M059J (cell line): Measurements from ENCODE around the gene LAMA3. TPM values are rescaled to one million over a fixed set of nuclear protein-coding genes. Genes with fewer than 3 reads are reported as not detected.

Source experiments
- DNase-seq: peaks from one replicate; pipeline ENCODE4 v3.0.0-alpha.2; 2012; ENCODE audit warnings: low read depth
- total RNA-seq: library from RNA; depleted of rRNA; stranded (reverse); fragments of >200 nt; shearing (Covaris generic); gene quantifications from 2 replicates; pipeline ENCODE4 v1.2.3, GENCODE V29; 2014

Gene LAMA3
- total RNA-seq, 1 experiment from 2014 or later, result 1.8 TPM

- DNase-seq, result no peak
Measured at GRCh38 chr18:23938901-23939341, 249.7 kb downstream of the LAMA3 start.

GRCh38 chr18:23939366-23939765, 250.1 kb downstream of the LAMA3 start:
- no peak for DNase-seq

- no peak for DNase-seq
Measured at GRCh38 chr18:23939896-23940295, 250.6 kb downstream of the LAMA3 start.

- DNase-seq, result no peak
Measured at GRCh38 chr18:23941791-23942190, 252.5 kb downstream of the LAMA3 start.

- no peak for DNase-seq
Measured at GRCh38 chr18:23943104-23943503, 253.9 kb downstream of the LAMA3 start.

GRCh38 chr18:23943903-23944624, 254.8 kb downstream of the LAMA3 start:
- DNase-seq, result peak; percentile 26

- DNase-seq, result no peak
Measured at GRCh38 chr18:23945416-23946079, 256.3 kb downstream of the LAMA3 start.

- no peak for DNase-seq
Measured at GRCh38 chr18:23949863-23950262, 260.6 kb downstream of the LAMA3 start.

- no peak for DNase-seq
Measured at GRCh38 chr18:23950644-23951043, 261.4 kb downstream of the LAMA3 start.

GRCh38 chr18:23951206-23951605, 262.0 kb downstream of the LAMA3 start:
- DNase-seq, result no peak

GRCh38 chr18:23953984-23954383, 264.7 kb downstream of the LAMA3 start:
- DNase-seq, result no peak

- no peak for DNase-seq
Measured at GRCh38 chr18:23956483-23956882, 267.2 kb downstream of the LAMA3 start.

GRCh38 chr18:23958036-23958435, 268.8 kb downstream of the LAMA3 start:
- no peak for DNase-seq

GRCh38 chr18:23963443-23964165, 274.4 kb downstream of the LAMA3 start:
- DNase-seq, result peak; percentile 15

GRCh38 chr18:23964282-23965238, 275.3 kb downstream of the LAMA3 start:
- DNase-seq, result no peak

- DNase-seq, result no peak
Measured at GRCh38 chr18:23966909-23967308, 277.7 kb downstream of the LAMA3 start.

- peak; percentile 40 for DNase-seq
Measured at GRCh38 chr18:23967321-23968089, 278.3 kb downstream of the LAMA3 start.

- DNase-seq, result no peak
Measured at GRCh38 chr18:23968638-23969604, 279.7 kb downstream of the LAMA3 start.

- no peak for DNase-seq
Measured at GRCh38 chr18:23969664-23970063, 280.4 kb downstream of the LAMA3 start.
